ENCODE results near the gene TEX19. TPM values are rescaled to one million over a fixed set of nuclear protein-coding genes. Genes with fewer than 3 reads are reported as not detected.
"Not testable (repeated sequence)": the region's sequence is repeated elsewhere in the genome, so short reads cannot be mapped to it uniquely, and the experiment has no call there.

The TEX19 gene
- total and polyA plus RNA-seq, 11 donors, result not detected

DNA sequence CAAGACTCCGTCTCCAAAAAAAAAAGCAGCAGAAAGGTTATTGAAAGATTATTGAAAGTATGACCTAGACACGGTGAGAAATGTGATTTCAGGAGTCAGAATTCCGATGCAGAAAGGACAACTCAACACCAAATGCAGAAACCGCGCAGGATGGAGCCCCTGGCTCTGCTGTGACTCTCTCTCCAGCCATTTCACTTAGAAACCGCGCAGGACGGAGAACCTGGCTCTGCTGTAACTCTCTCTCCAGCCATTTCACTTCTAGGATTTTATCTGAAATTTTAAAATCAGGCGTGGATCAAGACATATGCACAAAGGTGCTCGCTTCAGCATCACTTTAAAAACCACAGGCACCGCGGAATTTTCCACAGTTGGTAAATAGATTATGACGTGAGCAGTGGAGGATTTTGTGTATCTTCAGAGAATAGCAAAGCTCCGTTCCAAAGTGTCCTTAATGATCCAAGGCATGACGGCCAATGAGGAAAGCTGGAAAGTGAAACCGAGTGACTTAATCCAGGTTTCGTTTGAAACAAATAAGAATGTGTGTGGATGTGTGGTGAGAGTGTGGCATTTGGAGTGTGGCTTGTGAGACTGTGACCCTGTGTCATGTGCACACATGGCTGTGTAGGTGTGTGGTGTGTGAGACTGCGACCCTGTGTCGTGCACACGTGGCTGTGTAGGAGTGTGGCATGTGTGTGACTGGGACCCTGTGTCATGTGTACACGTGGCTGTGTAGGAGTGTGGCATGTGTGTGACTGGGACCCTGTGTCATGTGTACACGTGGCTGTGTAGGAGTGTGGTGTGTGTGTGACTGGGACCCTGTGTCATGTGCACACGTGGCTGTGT is 22.0 kb downstream of the TEX19 start:
- H3K9me3 ChIP-seq, result no peaks in the 10 kb centered on the region
- H3K36me3 ChIP-seq, result no peaks in the 10 kb centered on the region
- peaks cover 3 to 20% (median 14%) of the 10 kb centered on the region in 12 donors for H3K4me1 ChIP-seq
- ATAC-seq (no peak), DNase-seq (peak in 1 of 5 donors; percentile 7)
- H3K27me3 ChIP-seq, result peaks cover 0 to 39% (median 12%) of the 10 kb centered on the region in 9 donors
- WGBS, 4 donors, result 56 to 72% (median 63%) methylated on average over 23 of the region's 23 CpGs
- intact Hi-C loops (cut with DNase I), result no loop called here
- H3K4me3 ChIP-seq, result no peak overlapping the region
- H3K27ac ChIP-seq, result no peak overlapping the region
- TF ChIP-seq, protein P1, sequence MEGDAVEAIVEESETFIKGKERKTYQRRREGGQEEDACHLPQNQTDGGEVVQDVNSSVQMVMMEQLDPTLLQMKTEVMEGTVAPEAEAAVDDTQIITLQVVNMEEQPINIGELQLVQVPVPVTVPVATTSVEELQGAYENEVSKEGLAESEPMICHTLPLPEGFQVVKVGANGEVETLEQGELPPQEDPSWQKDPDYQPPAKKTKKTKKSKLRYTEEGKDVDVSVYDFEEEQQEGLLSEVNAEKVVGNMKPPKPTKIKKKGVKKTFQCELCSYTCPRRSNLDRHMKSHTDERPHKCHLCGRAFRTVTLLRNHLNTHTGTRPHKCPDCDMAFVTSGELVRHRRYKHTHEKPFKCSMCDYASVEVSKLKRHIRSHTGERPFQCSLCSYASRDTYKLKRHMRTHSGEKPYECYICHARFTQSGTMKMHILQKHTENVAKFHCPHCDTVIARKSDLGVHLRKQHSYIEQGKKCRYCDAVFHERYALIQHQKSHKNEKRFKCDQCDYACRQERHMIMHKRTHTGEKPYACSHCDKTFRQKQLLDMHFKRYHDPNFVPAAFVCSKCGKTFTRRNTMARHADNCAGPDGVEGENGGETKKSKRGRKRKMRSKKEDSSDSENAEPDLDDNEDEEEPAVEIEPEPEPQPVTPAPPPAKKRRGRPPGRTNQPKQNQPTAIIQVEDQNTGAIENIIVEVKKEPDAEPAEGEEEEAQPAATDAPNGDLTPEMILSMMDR (IDR thresholded peaks at IDR 0.05), result no peak
- TF ChIP-seq POLR2A (IDR thresholded peaks at IDR 0.05), result no peak

DNA sequence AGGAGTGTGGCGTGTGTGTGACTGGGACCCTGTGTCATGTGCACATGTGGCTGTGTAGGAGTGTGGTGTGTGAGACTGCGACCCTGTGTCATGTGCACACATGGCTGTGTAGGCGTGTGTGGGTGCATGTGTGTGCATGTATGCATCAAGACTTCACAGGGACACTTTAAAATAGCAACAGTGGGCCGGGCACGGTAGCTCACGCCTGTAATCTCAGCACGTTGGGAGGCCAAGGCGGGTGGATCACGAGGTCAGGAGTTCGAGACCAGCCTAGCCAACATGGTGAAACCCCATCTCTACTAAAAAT is 22.6 kb downstream of the TEX19 start:
- ATAC-seq; H3K27ac ChIP-seq; H3K36me3 ChIP-seq; intact Hi-C loops (cut with DNase I); H3K4me3 ChIP-seq; H3K9me3 ChIP-seq: not testable (repeated sequence)
- H3K4me1 ChIP-seq, result peaks cover 3 to 23% (median 14%) of the 10 kb centered on the region in 12 donors
- H3K27me3 ChIP-seq, result peaks cover 0 to 37% (median 11%) of the 10 kb centered on the region in 9 donors
- 66 to 83% (median 71%) methylated on average over 10 of the region's 10 CpGs for WGBS, 4 donors
- DNase-seq, result peak in 1 of 5 donors; percentile 16

DNA sequence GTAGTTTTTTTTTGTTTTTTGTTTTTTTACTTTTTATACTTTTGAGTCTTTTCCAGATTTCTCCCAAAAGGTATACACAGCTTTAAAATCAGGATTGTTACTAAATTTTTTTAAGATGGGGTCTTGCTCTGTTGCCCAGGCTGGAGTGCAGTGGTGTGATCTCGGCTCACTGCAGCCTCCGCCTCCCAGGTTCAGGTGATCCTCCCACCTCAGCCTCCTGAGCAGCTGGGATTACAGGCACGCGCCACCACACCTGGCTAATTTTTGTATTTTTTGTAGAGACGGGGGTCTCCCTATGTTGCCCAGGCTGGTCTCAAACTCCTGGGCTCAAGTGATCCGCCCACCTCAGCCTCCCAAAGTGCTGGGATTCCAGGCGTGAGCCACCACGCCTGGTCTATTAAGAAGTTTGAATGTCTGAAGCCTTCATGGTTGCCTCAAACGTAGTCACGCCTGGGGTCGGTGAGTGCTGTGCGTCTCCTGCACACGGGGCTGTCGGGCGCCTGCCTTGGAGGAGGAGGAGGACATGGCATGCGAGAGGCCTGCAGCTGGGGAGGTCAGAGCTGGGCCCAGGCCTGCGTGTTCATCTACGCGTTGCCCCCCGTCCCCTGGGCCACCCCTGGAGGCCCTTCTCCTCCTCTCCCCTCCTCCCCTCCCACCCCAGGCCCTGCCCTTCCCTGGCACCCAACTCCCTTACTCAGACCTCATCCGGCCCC is 23.3 kb downstream of the TEX19 start:
- WGBS, 4 donors, result 81 to 89% (median 85%) methylated on average over 19 to 21 of the region's 21 CpGs
- H3K36me3 ChIP-seq; H3K4me3 ChIP-seq; intact Hi-C loops (cut with DNase I); H3K9me3 ChIP-seq; H3K27ac ChIP-seq; ATAC-seq: not testable (repeated sequence)
- Histone ChIP-seq H3K4me1 (peaks cover 3 to 30% (median 15%) of the 10 kb centered on the region in 12 donors), H3K27me3 (peaks cover 0 to 41% (median 11%) of the 10 kb centered on the region in 9 donors)
- peak in 1 of 5 donors; percentile 18 for DNase-seq

DNA sequence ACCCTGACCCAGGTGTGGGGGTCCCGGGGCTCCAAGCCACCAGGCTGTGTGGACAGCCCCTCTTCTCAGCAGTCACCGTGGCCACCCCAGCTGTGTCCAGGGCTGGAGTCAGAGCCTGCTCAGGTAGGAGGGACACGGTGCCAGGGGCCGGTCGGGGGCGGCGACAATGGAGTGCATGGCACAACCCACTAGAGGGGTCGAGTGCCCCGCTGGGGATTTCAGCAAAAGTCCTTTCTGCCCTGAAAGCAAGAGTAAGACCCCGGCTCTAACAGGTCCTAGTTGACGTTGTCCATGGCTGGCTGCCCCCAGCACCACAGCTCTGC is 23.8 kb downstream of the TEX19 start:
- Histone ChIP-seq H3K27ac (no peak overlapping the region), H3K4me1 (peaks cover 3 to 31% (median 15%) of the 10 kb centered on the region in 12 donors), H3K27me3 (peaks cover 0 to 37% (median 11%) of the 10 kb centered on the region in 9 donors), H3K9me3 (no peaks in the 10 kb centered on the region), H3K4me3 (no peak overlapping the region), H3K36me3 (no peaks in the 10 kb centered on the region)
- TF ChIP-seq, protein P1 (IDR thresholded peaks at IDR 0.05), result no peak
- TF ChIP-seq POLR2A (IDR thresholded peaks at IDR 0.05), result no peak
- DNase-seq (peak in 2 of 5 donors; percentile 25 to 59), ATAC-seq (no peak)
- WGBS, 4 donors, result 74 to 86% (median 82%) methylated on average over 8 to 11 of the region's 11 CpGs
- intact Hi-C loops (cut with DNase I), result no loop called here

DNA sequence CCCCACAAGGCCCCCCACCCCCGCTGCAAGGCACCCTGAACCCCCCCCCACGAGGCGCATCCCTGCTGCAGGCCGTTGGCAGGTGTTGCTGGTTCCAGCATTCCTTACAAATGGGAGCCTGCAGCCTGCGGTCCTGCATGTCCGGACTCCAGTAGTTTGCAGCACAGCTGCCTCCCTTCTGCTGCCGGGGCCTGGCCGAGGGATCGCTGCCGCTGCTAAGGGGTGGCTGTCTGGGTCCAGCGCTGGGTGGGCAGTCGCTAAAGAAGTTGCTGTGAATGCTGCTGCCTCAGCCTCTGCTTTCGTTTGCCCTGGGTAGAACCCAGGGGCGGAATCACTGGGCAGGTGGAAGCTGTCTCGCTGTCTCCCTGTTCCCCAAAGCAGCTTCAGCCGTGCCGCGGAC is 24.4 kb downstream of the TEX19 start:
- no peaks in the 10 kb centered on the region for H3K36me3 ChIP-seq
- intact Hi-C loops (cut with DNase I), result no loop called here
- peaks cover 0 to 32% (median 6%) of the 10 kb centered on the region in 9 donors for H3K27me3 ChIP-seq
- ATAC-seq, result no peak
- H3K4me1 ChIP-seq, result peaks cover 3 to 31% (median 15%) of the 10 kb centered on the region in 12 donors
- H3K9me3 ChIP-seq, result no peaks in the 10 kb centered on the region
- no peak overlapping the region for H3K27ac ChIP-seq
- WGBS, 4 donors, result 57 to 92% (median 68%) methylated on average over 4 to 18 of the region's 18 CpGs
- DNase-seq, result peak in 1 of 5 donors; percentile 17
- TF ChIP-seq, protein P1 (IDR thresholded peaks at IDR 0.05), result no peak
- no peak for TF ChIP-seq POLR2A (IDR thresholded peaks at IDR 0.05)
- H3K4me3 ChIP-seq, result no peak overlapping the region
